Endothelial cell of umbilical vein (primary cell): ENCODE measurements around the gene LAMC1. TPM values are rescaled to one million over a fixed set of nuclear protein-coding genes. Genes with fewer than 3 reads are reported as not detected.

Source experiments
- BruUV-seq: library from RNA; stranded (reverse); fragments of 400-500 nt; replicated peaks from 2 replicates; lab custom pipeline; 2021; lab: Mats Ljungman, UMichigan
- CTCF ChIA-PET: fragments of 300-600, 350-600 bp; sonication (Branson Sonifier 250); formaldehyde crosslinking; loops from one replicate; lab custom pipeline; 2021; ENCODE audit warnings: antibody characterized with exemption, inconsistent platforms; lab: Charles Lee
- POLR2A ChIA-PET: fragments of 300-600, 350-600 bp; sonication (Branson Sonifier 250); formaldehyde crosslinking; loops from one replicate; lab custom pipeline; 2021; ENCODE audit warnings: antibody characterized with exemption, inconsistent platforms; lab: Charles Lee
- DNase-seq: peaks from one replicate; pipeline ENCODE4 v3.0.0-alpha.2; 2011; ENCODE audit warnings: low read depth, low spot score
- FAIRE-seq: peaks from 2 replicates; lab custom pipeline; 2011; peaks lifted over from hg19 to GRCh38; lab: Jason Lieb, UNC
- H2AFZ ChIP-seq: 2 replicates; pipeline ENCODE4 v1.6.0; 2012; ENCODE audit warnings: low read depth, low read length, control low read depth, inconsistent platforms
- H3K27ac ChIP-seq: 2 replicates; pipeline ENCODE4 v1.5.1; 2011; ENCODE audit warnings: low read depth, mild to moderate bottlenecking, control low read depth, low read length, moderate library complexity; ENCODE audit not compliant: insufficient read depth
- H3K27me3 ChIP-seq, 2 experiments: 2 replicates each; pipeline versions ENCODE4 v1.6.0 to v1.6.1; 2011; ENCODE audit warnings: low read length in 2 of 2, mixed read lengths in 1 of 2; ENCODE audit not compliant: control insufficient read depth in 2 of 2, insufficient read depth in 2 of 2
- H3K36me3 ChIP-seq, 2 experiments: 2 replicates in 1 of 2; 3 replicates in 1 of 2; pipeline ENCODE4 v1.5.1; 2011; ENCODE audit warnings: low read length in 2 of 2, mild to moderate bottlenecking in 1 of 2, moderate library complexity in 1 of 2; ENCODE audit not compliant: control insufficient read depth in 2 of 2, insufficient read depth in 2 of 2; ENCODE audit errors: extremely low read depth in 1 of 2
- H3K4me1 ChIP-seq: 3 replicates; pipeline ENCODE4 v1.5.1; 2011; ENCODE audit warnings: mild to moderate bottlenecking, low read length; ENCODE audit not compliant: control insufficient read depth, insufficient read depth; ENCODE audit errors: extremely low read depth
- H3K4me2 ChIP-seq: 2 replicates; pipeline ENCODE4 v1.6.1; 2011; ENCODE audit warnings: low read length, control low read depth, mixed read lengths; ENCODE audit not compliant: insufficient read depth
- H3K4me3 ChIP-seq, 3 experiments: fragments of 200-600 bp in 1 of 3; sonication (generic), shearing (Covaris generic) in 1 of 3; replicated peaks in 1 of 3; 2 replicates each; pipeline ENCODE4 v1.5.1; 2011 to 2016; ENCODE audit warnings: control low read depth in 3 of 3, low read length in 3 of 3, mild to moderate bottlenecking in 2 of 3, inconsistent platforms in 1 of 3, low read depth in 1 of 3, moderate library complexity in 1 of 3; ENCODE audit not compliant: insufficient read depth in 1 of 3
- H3K79me2 ChIP-seq: 2 replicates; pipeline ENCODE4 v1.6.0; 2012; ENCODE audit warnings: low read length, inconsistent platforms; ENCODE audit not compliant: control insufficient read depth, insufficient read depth
- H3K9ac ChIP-seq: replicated peaks from 2 replicates; pipeline ENCODE3; 2011; ENCODE audit warnings: low read length, control low read depth; ENCODE audit not compliant: insufficient read depth; ENCODE audit errors: extremely low read depth
- H3K9me1 ChIP-seq: replicated peaks from 3 replicates; pipeline ENCODE4 v1.6.0; 2011; ENCODE audit warnings: mild to moderate bottlenecking, low read length; ENCODE audit not compliant: control insufficient read depth, insufficient read depth; ENCODE audit errors: extremely low read depth
- H3K9me3 ChIP-seq: replicated peaks from 2 replicates; pipeline ENCODE4 v1.5.1; 2012; ENCODE audit warnings: low read length, inconsistent platforms; ENCODE audit not compliant: control insufficient read depth, insufficient read depth
- H4K20me1 ChIP-seq: replicated peaks from 2 replicates; pipeline ENCODE3; 2011; ENCODE audit warnings: mild to moderate bottlenecking, low read length; ENCODE audit not compliant: control insufficient read depth, insufficient read depth; ENCODE audit errors: extremely low read depth
- EZH2 ChIP-seq: IDR thresholded peaks from 2 replicates; pipeline ENCODE4 v1.6.1; 2012; ENCODE audit warnings: borderline replicate concordance, low read depth, mild to moderate bottlenecking, moderate library complexity, low read length, inconsistent platforms; ENCODE audit not compliant: severe bottlenecking
- FOS ChIP-seq: IDR thresholded peaks from 2 replicates; pipeline ENCODE4 v1.6.1; 2011; ENCODE audit warnings: mild to moderate bottlenecking, low read length, moderate library complexity, borderline replicate concordance; ENCODE audit not compliant: insufficient read depth
- GATA2 ChIP-seq: IDR thresholded peaks from 2 replicates; pipeline ENCODE4 v1.7.0; 2011; ENCODE audit warnings: low read depth, mild to moderate bottlenecking, moderate library complexity, mixed read lengths, low read length; ENCODE audit not compliant: insufficient read length, insufficient read depth
- JUN ChIP-seq: IDR thresholded peaks from 2 replicates; pipeline ENCODE4 v1.6.1; 2011; ENCODE audit warnings: borderline replicate concordance, low read depth; ENCODE audit not compliant: insufficient read length, insufficient read depth
- MYC ChIP-seq: IDR thresholded peaks from one replicate; pipeline ENCODE4 v1.6.1; 2011; ENCODE audit warnings: mild to moderate bottlenecking, low read depth, low read length
- POLR2A ChIP-seq: IDR thresholded peaks from 2 replicates; pipeline ENCODE4 v1.6.1; 2012; ENCODE audit warnings: low read depth, mild to moderate bottlenecking, control low read depth, low read length
- POLR2AphosphoS5 ChIP-seq: IDR thresholded peaks from 2 replicates; pipeline ENCODE4 v1.6.1; 2012; ENCODE audit warnings: low read depth, mild to moderate bottlenecking, control low read depth, low read length, moderate library complexity; ENCODE audit not compliant: insufficient read depth
- dilution Hi-C: fragments of 300-500 bp; cut with MboI; formaldehyde crosslinking; loops from one replicate; pipeline ENCODE4 v1.15.0; 2019; ENCODE audit warnings: low sequenced_read_pairs; ENCODE audit not compliant: extremely low pct_ligation_motif_present
- intact Hi-C: fragments of 100-400 bp; cut with micrococcal nuclease; formaldehyde crosslinking; loops from one replicate; pipeline ENCODE4 v1.10.0; 2022
- polyA plus RNA-seq, 4 experiments: library from polyadenylated mRNA; depleted of rRNA in 3 of 4; stranded (reverse) in 3 of 4; unstranded in 1 of 4; fragments of >200 nt; gene quantifications; 2 replicates each; pipeline versions ENCODE4 v1.2.1 to v1.2.3, GENCODE V29; 2011 to 2012; ENCODE audit warnings: missing spikeins in 1 of 4
- total RNA-seq: library from RNA; stranded (reverse); gene quantifications from 2 replicates; pipeline ENCODE4 v1.2.3, GENCODE V29; 2021
- TF ChIP-seq, protein P1 (sequence below), 2 donors: IDR thresholded peaks; 1 replicate in 1 of 2; 2 replicates in 1 of 2; pipeline ENCODE4 v1.5.1; 2011; ENCODE audit warnings: low read length in 2 of 2, mild to moderate bottlenecking in 2 of 2, moderate library complexity in 2 of 2, control low read depth in 1 of 2, inconsistent platforms in 1 of 2, low read depth in 1 of 2; ENCODE audit not compliant: insufficient read depth in 1 of 2; ENCODE audit errors: extremely low read depth in 1 of 2
- TF ChIP-seq, protein P2 (sequence below): IDR thresholded peaks from 2 replicates; pipeline ENCODE4 v1.6.1; 2011; ENCODE audit not compliant: insufficient read depth, insufficient read length

The LAMC1 gene
- total and polyA plus RNA-seq, 2 donors (not counting 3 experiments of a cell fraction or from before 2014, with no cell fraction given) = 92.5 to 216 TPM

DNA sequence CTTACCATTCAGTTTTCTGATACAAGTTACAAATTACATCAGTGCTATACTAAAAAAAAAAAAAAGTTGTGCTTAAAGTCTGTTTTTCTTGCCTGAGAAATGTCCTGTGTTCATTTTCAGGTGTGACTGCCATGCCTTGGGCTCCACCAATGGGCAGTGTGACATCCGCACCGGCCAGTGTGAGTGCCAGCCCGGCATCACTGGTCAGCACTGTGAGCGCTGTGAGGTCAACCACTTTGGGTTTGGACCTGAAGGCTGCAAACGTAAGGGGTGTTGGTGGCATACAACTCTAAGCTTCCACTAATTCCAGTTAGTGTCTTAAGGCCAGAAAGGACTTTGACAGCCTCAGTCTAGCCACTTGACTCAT lies 102.8 kb downstream of the LAMC1 start:
- no peaks in the 10 kb centered on the region for H3K9me3 ChIP-seq
- H3K4me3 ChIP-seq = no peak overlapping the region
- no TSS peak for BruUV-seq
- no peak overlapping the region for H2AFZ ChIP-seq
- no peak overlapping the region for H3K4me2 ChIP-seq
- H3K36me3 ChIP-seq = peaks cover 30 to 39% of the 10 kb centered on the region in 2 experiments
- H3K79me2 ChIP-seq = no peaks in the 10 kb centered on the region
- TF ChIP-seq POLR2AphosphoS5 (no peak), POLR2A (no peak), MYC (no peak), JUN (no peak), FOS (no peak), EZH2 (no peak), GATA2 (no peak)
- TF ChIP-seq, protein P1, sequence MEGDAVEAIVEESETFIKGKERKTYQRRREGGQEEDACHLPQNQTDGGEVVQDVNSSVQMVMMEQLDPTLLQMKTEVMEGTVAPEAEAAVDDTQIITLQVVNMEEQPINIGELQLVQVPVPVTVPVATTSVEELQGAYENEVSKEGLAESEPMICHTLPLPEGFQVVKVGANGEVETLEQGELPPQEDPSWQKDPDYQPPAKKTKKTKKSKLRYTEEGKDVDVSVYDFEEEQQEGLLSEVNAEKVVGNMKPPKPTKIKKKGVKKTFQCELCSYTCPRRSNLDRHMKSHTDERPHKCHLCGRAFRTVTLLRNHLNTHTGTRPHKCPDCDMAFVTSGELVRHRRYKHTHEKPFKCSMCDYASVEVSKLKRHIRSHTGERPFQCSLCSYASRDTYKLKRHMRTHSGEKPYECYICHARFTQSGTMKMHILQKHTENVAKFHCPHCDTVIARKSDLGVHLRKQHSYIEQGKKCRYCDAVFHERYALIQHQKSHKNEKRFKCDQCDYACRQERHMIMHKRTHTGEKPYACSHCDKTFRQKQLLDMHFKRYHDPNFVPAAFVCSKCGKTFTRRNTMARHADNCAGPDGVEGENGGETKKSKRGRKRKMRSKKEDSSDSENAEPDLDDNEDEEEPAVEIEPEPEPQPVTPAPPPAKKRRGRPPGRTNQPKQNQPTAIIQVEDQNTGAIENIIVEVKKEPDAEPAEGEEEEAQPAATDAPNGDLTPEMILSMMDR (IDR thresholded peaks at IDR 0.05; ENCODE audit: extremely low read depth in 1 of 2, insufficient read depth in 1 of 2, low read depth in 1 of 2, low read length in 2 of 2) = no peak
- TF ChIP-seq, protein P2, sequence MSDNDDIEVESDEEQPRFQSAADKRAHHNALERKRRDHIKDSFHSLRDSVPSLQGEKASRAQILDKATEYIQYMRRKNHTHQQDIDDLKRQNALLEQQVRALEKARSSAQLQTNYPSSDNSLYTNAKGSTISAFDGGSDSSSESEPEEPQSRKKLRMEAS = no peak
- no peak overlapping the region for H3K27ac ChIP-seq
- dilution Hi-C loops (no loop called here), intact Hi-C loops (no loop called here)
- DNase-seq (no peak), FAIRE-seq (no peak)
- no peak overlapping the region for H3K9ac ChIP-seq
- no peaks in the 10 kb centered on the region for H3K27me3 ChIP-seq
- POLR2A ChIA-PET = no interaction called here
- CTCF ChIA-PET = interaction anchor here (1.3 kb wide), 1 partner anchor 102 kb away, joined by 3 read pairs; no protein-coding TSS in a partner anchor
- no peaks in the 10 kb centered on the region for H4K20me1 ChIP-seq
- H3K4me1 ChIP-seq = peaks cover 10% of the 10 kb centered on the region
- no peaks in the 10 kb centered on the region for H3K9me1 ChIP-seq
